ENCODE measurements around the gene FLNB.

The FLNB gene

GRCh38 chr3:58175187-58175436, 166.9 kb downstream of the FLNB start:
- TF ChIP-seq CTCF (IDR thresholded peaks at IDR 0.05), result no peak

- no peak for TF ChIP-seq CTCF (IDR thresholded peaks at IDR 0.05)
These were observed 167.4 kb downstream of the FLNB start for GRCh38 chr3:58175437-58176184.

DNA sequence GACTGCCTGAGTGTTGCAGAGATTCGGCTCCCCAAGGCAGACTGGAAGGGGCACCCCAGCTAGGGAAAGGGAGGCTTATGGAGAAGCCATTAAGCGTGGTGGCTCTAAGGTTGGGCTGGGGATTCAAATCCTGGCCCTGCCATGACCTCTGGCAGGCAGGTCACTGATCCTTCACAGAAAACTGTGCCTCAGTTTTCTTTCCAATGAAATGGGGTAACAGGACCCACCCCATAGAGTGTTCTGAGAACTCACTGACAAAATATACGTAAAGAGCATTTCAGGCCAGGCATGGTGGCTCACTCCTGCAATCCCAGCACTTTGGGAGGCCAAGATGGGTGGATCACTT, 167.9 kb downstream of the FLNB start:
- no peak for TF ChIP-seq CTCF (IDR thresholded peaks at IDR 0.05)

GRCh38 chr3:58176827-58177489, 168.7 kb downstream of the FLNB start:
- no peak for TF ChIP-seq CTCF (IDR thresholded peaks at IDR 0.05)

GRCh38 chr3:58177747-58178527, 169.7 kb downstream of the FLNB start:
- peak; percentile 95 for TF ChIP-seq CTCF (IDR thresholded peaks at IDR 0.05)

DNA sequence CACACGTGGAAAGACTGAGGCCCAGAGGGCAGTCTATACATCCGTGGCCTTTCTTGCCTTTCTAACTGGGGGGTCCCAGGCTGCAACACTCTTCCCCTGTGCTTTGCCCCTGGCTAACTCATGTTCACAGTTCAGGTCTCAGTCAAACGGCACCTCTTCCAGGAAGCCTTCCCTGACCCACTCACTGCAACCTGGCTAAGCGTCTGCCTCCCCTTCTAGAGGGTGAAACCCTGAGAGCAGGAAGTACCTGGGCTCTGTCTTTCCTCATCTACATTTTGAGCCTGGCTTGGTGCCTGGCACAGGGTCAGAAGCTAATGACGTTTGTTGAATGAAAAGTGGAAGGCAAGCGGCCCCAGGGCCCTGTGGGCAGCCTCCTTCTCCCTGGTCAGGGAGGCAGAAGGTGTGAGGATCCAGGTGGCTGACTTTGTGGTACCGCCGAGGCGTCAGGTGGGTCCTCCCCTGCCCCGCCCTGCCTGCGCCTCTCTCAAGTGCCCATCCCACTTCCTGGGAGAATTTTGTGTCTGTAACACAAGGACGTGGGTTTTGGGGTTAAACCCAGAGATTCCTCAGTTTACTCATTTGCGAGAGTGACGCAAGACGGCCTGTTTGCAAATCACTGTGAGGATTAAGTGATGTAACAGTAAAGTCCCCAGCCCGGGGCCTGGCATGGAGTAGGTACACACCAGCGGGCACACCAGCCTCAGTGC, 170.5 kb downstream of the FLNB start:
- TF ChIP-seq CTCF (IDR thresholded peaks at IDR 0.05), result no peak

- no peak for TF ChIP-seq CTCF (IDR thresholded peaks at IDR 0.05)
These were observed 171.2 kb downstream of the FLNB start for GRCh38 chr3:58179235-58180098.

All from LNCAP (cell line).